Adrenal gland (tissue), 12 donors: Measurements from ENCODE around the gene RIC8A. TPM values are rescaled to one million over a fixed set of nuclear protein-coding genes. Genes with fewer than 3 reads are reported as not detected.
"Not testable (repeated sequence)": the region's sequence is repeated elsewhere in the genome, so short reads cannot be mapped to it uniquely, and the experiment has no call there.

Source experiments
- DNase-seq, 7 donors: peaks; one replicate each; pipeline ENCODE4 v3.0.0-alpha.2; 2019 to 2020
- H3K27ac ChIP-seq, 5 donors: fragments of 200-600 bp; sonication (generic) in 4 of 5; 1 replicate in 3 of 5; 2 replicates in 2 of 5; pipeline versions ENCODE4 v1.5.1 to v1.8.0; 2016 to 2020; ENCODE audit warnings: mild to moderate bottlenecking in 1 of 5
- H3K27me3 ChIP-seq: fragments of 200-600 bp; 2 replicates; pipeline ENCODE4 v1.8.0; 2021
- H3K36me3 ChIP-seq, 2 donors: fragments of 200-600 bp; replicated peaks in 1 of 2; 1 replicate in 1 of 2; 2 replicates in 1 of 2; pipeline versions ENCODE4 v1.5.1 to v1.8.0; 2018 to 2022
- H3K4me1 ChIP-seq, 2 donors: fragments of 200-600 bp; replicated peaks in 1 of 2; 1 replicate in 1 of 2; 2 replicates in 1 of 2; pipeline versions ENCODE4 v1.5.1 to v1.8.0; 2018 to 2021
- H3K4me3 ChIP-seq, 4 donors: fragments of 200-600 bp; sonication (generic) in 3 of 4; one replicate each; pipeline ENCODE4 v1.5.1; 2016 to 2018
- H3K9me3 ChIP-seq, 3 donors: fragments of 200-600 bp; sonication (generic) in 1 of 3; replicated peaks in 1 of 3; 1 replicate in 2 of 3; 2 replicates in 1 of 3; pipeline versions ENCODE4 v1.5.1 to v1.8.0; 2016 to 2021
- POLR2A ChIP-seq, 2 donors: fragments of 450-650 bp; IDR thresholded peaks; one replicate each; pipeline ENCODE4 v1.6.1; 2017; ENCODE audit warnings: antibody characterized with exemption in 2 of 2, mild to moderate bottlenecking in 2 of 2, moderate library complexity in 1 of 2
- WGBS, 4 donors: extraction: QIAGEN DNeasy Blood & Tissue Kit in 2 of 4; methylation state at CpG; one replicate each; pipeline versions ENCODE4 v1.1.5 to v1.1.7; 2013 to 2017; 5-methylcytosine and 5-hydroxymethylcytosine counted together
- intact Hi-C, 2 donors: fragments of 100-400 bp; cut with DNase I; formaldehyde crosslinking; loops; one replicate each; pipeline versions ENCODE4 v1.14.1 to v1.15.0; 2022 to 2023
- polyA plus RNA-seq, 3 donors: library from polyadenylated mRNA; stranded (reverse); fragments of 200-250 nt in 2 of 3; fragments of 350-450 nt in 1 of 3; fragmentation: Illumina TruSeq in 1 of 3; extraction: RNeasy Lipid Tissue Mini Kit (QIAGEN cat#74804) in 1 of 3; gene quantifications; one replicate each; pipeline ENCODE4 v1.2.3, GENCODE V29; 2013 to 2014
- total RNA-seq, 9 donors: library from RNA; depleted of rRNA in 4 of 9; stranded (reverse); fragments of >200 nt in 4 of 9; fragments of 120-200 nt in 1 of 9; fragmentation: NEBNext Ultra II Directional in 1 of 9; extraction: Animal tissue kit (Norgen Biotek cat#: 25700) in 1 of 9; gene quantifications; one replicate each; pipeline versions ENCODE4 v1.1.0 to v1.2.4, GENCODE V29; 2013 to 2023
- TF ChIP-seq, protein P1 (sequence below), 6 experiments: fragments of 450-650 bp in 4 of 6; fragments of 200-600 bp in 2 of 6; sonication (generic) in 1 of 6; IDR thresholded peaks; 1 replicate in 5 of 6; 2 replicates in 1 of 6; pipeline versions ENCODE4 v1.5.1 to v1.8.0; 2016 to 2021; ENCODE audit warnings: antibody characterized with exemption in 6 of 6, mild to moderate bottlenecking in 2 of 6, moderate library complexity in 1 of 6
- donor health status: healthy with polysubstance abuse.
- donor health status: Bipolar disorder and iron deficiency.
- donor health status: DM: yes; HTN: yes; CAD: no.
- donor health status: DM: no; HTN: no; CAD: no.
- donor health status: DM: no; HTN: no; CAD: no.
- donor health status: DM: yes; HTN: yes; CAD: no.

The RIC8A gene
- total and polyA plus RNA-seq, 12 donors, result 60.9 to 105 (median 79.1) TPM

DNA sequence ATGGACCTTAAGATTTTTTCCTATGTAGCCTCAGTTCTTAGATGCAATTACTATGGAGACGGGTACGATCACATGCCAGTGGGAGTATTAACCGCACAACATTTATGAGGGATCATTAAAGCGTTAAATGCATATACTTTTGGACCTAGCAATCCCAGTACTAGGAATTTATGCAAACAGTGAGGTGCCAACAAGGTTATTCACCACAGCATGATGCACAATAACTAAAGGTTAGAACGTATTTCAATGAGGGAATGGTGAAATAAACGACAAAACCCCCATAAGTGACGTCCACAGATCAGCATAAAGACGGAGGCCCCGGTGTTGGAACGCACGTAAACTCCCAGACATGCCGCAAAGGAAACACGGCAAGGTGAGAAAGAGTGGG lies 28.1 kb downstream of the RIC8A start:
- no peak for DNase-seq
- peaks cover 17 to 24% of the 10 kb centered on the region in 2 donors for H3K4me1 ChIP-seq
- TF ChIP-seq, protein P1, sequence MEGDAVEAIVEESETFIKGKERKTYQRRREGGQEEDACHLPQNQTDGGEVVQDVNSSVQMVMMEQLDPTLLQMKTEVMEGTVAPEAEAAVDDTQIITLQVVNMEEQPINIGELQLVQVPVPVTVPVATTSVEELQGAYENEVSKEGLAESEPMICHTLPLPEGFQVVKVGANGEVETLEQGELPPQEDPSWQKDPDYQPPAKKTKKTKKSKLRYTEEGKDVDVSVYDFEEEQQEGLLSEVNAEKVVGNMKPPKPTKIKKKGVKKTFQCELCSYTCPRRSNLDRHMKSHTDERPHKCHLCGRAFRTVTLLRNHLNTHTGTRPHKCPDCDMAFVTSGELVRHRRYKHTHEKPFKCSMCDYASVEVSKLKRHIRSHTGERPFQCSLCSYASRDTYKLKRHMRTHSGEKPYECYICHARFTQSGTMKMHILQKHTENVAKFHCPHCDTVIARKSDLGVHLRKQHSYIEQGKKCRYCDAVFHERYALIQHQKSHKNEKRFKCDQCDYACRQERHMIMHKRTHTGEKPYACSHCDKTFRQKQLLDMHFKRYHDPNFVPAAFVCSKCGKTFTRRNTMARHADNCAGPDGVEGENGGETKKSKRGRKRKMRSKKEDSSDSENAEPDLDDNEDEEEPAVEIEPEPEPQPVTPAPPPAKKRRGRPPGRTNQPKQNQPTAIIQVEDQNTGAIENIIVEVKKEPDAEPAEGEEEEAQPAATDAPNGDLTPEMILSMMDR (IDR thresholded peaks at IDR 0.05), result no peak
- no peak for TF ChIP-seq POLR2A (IDR thresholded peaks at IDR 0.05)
- no peaks in the 10 kb centered on the region for H3K27me3 ChIP-seq
- H3K4me3 ChIP-seq, result peak overlapping the region; percentile 38 to 99 (median 77)
- WGBS, 4 donors, result 3 to 7% (median 4%) methylated on average over 13 of the region's 13 CpGs
- H3K36me3 ChIP-seq, result no peaks in the 10 kb centered on the region
- H3K9me3 ChIP-seq, result no peaks in the 10 kb centered on the region
- intact Hi-C loops, result no loop called here
- H3K27ac ChIP-seq, result peak overlapping the region in 4 of 5 donors; percentile 53 to 98 (median 85)

DNA sequence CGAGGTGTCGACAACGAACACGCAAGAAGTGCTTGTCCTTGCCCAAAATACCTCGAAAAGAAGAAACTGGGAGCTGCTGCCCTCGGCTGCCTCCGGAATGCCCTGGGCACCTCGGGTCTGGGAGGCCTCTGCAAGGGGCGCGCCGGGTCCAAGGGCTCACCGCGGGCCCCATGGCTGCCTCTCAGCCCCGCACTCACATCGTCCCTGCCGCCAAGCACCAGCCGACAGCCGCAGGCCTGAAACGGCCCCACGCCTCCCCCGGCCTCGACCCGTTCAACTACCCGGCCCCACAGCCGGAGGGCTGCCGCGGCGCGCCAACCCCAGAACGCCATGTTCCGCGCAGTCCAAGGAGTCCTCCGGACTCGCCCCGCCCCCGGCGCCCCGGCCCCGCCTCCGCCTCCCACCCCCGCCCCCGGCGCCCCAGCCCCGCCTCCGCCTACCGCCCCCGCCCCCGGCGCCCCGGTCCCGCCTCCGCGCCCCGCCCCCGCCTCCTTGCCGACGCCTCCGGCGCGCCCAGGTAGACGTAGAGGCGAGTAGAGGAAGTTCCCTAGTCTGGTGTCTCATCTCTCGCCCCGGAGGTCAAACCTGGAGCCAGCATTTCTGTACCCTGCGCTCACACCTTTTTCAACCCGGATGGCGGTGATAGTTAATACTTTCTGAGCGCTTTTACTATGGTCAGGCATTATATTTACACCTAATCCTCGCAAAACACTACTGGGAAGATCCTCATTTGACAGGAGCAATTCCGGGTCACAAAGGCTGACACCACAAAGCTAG lies 28.7 kb downstream of the RIC8A start, which contains the start of gene SIRT3:
Gene SIRT3, minus strand, starts transcription at position 346 of the 777 bp plus-strand sequence. Its CDS starts 14 bp downstream, at position 332.
- H3K27me3 ChIP-seq, result no peaks in the 10 kb centered on the region
- peaks cover 17 to 26% of the 10 kb centered on the region in 2 donors for H3K4me1 ChIP-seq
- no peaks in the 10 kb centered on the region for H3K9me3 ChIP-seq
- H3K36me3 ChIP-seq, result no peaks in the 10 kb centered on the region
- peak in 1 of 2 donors; percentile 68 for TF ChIP-seq POLR2A (IDR thresholded peaks at IDR 0.05)
- TF ChIP-seq, protein P1 (IDR thresholded peaks at IDR 0.05), result peak in 4 of 6 experiments; percentile 17 to 63 (median 46)
- WGBS, 4 donors, result 0 to 1% (median 0%) methylated on average over 8 to 69 of the region's 70 CpGs
- intact Hi-C loops, result no loop called here
- peak within 1 kb of the TSS; percentile 55 to 98 (median 95) for H3K27ac ChIP-seq
- peak within 1 kb of the TSS; percentile 67 to 99 (median 90) for H3K4me3 ChIP-seq
- DNase-seq, result peak; percentile 86 to 92 (median 88)

DNA sequence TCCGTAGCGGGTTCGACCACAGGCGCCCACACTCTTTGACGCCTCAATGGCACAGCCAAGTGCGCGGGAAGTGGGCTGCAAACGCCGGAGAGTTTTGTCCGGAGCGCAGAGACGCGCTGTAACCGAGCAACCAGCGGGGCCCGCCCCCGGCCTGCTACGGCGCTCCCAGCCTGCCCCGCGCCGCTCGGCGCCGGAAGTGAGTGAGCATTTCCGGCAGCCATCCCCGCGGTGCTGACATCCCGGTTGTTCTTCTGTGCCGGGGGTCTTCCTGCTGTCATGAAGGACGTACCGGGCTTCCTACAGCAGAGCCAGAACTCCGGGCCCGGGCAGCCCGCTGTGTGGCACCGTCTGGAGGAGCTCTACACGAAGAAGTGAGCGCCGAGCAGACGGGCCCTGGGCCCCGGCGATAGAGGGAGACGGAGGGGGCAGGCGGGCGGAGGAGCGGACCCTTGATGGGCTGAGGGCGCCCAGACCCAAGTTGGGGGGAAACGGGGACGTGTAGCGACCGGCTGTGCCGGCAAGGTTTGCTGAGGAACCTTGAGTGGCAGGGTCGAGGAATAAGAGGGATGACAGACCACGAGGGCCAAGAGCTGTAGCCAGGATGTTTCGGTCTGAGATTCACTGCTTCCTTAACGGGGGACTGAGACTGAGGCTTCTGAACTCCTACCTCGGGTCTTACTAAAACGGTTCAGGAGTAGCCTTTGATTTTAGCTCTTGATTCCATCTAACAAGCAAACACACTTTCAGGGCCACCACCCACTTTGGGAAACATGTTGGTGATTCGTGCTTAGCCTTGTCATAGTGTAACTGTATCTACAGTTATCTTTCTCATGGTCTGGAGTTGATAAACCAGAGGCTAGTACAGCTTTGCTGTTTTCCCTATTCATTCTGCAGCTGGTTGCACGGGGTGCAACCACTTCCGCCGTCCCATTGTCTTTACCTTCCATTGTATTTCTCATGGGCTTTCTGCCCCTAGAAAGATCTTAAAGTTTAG lies 29.6 kb downstream of the RIC8A start, which contains the start of gene PSMD13:
Gene PSMD13, plus strand, starts transcription at position 203 of the 994 bp plus-strand sequence. Its CDS starts 74 bp downstream, at position 277.
- intact Hi-C loops, result no loop called here
- H3K4me1 ChIP-seq, result peaks cover 17 to 34% of the 10 kb centered on the region in 2 donors
- DNase-seq, result peak; percentile 81 to 90 (median 83)
- peaks cover 0 to 7% of the 10 kb centered on the region in 2 donors for H3K36me3 ChIP-seq
- H3K9me3 ChIP-seq, result no peaks in the 10 kb centered on the region
- 1 to 6% (median 2%) methylated on average over 16 to 62 of the region's 62 CpGs for WGBS, 4 donors
- TF ChIP-seq POLR2A (IDR thresholded peaks at IDR 0.05), result peak; percentile 23 to 37
- TF ChIP-seq, protein P1 (IDR thresholded peaks at IDR 0.05), result peak in 1 of 6 experiments; percentile 2
- no peaks in the 10 kb centered on the region for H3K27me3 ChIP-seq
- peak within 1 kb of the TSS; percentile 55 to 98 (median 95) for H3K27ac ChIP-seq
- peak within 1 kb of the TSS; percentile 67 to 99 (median 90) for H3K4me3 ChIP-seq

DNA sequence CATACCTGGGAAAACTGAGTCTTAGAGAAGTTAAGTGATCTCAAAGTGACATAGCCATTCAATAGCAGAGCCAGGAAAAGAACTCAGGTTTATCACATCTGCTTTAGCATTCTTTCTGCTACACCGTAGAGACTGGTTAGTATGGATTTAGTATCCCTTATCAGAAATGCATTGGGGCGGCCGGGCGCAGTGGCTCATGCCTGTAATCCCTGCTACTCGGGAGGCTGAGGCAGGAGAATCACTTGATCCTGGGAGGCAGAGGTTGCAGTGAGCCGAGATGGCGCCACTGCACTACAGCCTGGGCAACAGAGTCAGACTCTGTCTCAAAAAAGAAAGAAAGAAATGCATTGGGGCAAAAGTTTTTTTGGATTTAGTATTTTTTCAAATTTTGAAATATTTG lies 30.8 kb downstream of the RIC8A start:
- H3K27me3 ChIP-seq, H3K27ac ChIP-seq, H3K4me3 ChIP-seq, H3K9me3 ChIP-seq, intact Hi-C loops: not testable (repeated sequence)
- 85 to 90% (median 88%) methylated on average over 7 of the region's 7 CpGs for WGBS, 4 donors
- Histone ChIP-seq H3K4me1 (peaks cover 17 to 34% of the 10 kb centered on the region in 2 donors), H3K36me3 (peaks cover 0 to 17% of the 10 kb centered on the region in 2 donors)
- peak in 1 of 7 donors; percentile 45 for DNase-seq
